NCI-H1694 (cell line): Measurements from ENCODE around the gene DNAI2.

ENCODE experiments used
- DNase-seq: peaks from one replicate; lab custom pipeline; 2025; lab: John Stamatoyannopoulos, UW

The DNAI2 gene

GRCh38 chr17:74305865-74306654, 32.0 kb downstream of the DNAI2 start:
- peak; percentile 39 for DNase-seq

GRCh38 chr17:74307984-74308773, 34.1 kb downstream of the DNAI2 start:
- no peak for DNase-seq

GRCh38 chr17:74309902-74310301, 35.9 kb downstream of the DNAI2 start:
- DNase-seq = no peak

- no peak for DNase-seq
Measured at GRCh38 chr17:74314877-74315276, 40.8 kb downstream of the DNAI2 start.

- no peak for DNase-seq
Measured at GRCh38 chr17:74316220-74316619, 42.2 kb downstream of the DNAI2 start.

- DNase-seq = no peak
Measured at GRCh38 chr17:74317071-74317470, 43.0 kb downstream of the DNAI2 start.

GRCh38 chr17:74318391-74318790, 44.4 kb downstream of the DNAI2 start:
- DNase-seq = no peak

GRCh38 chr17:74324521-74324920, 50.5 kb downstream of the DNAI2 start:
- no peak for DNase-seq

- no peak for DNase-seq
Measured at GRCh38 chr17:74325376-74325742, 51.3 kb downstream of the DNAI2 start.

GRCh38 chr17:74325743-74326379, 51.8 kb downstream of the DNAI2 start, which contains the start of gene KIF19:
TSS of gene KIF19 (plus strand) at chr17:74326226. CDS start at chr17:74326350, 124 bp downstream.
- DNase-seq = no peak

GRCh38 chr17:74326506-74326905, 52.5 kb downstream of the DNAI2 start:
- no peak for DNase-seq

GRCh38 chr17:74328487-74328886, 54.5 kb downstream of the DNAI2 start:
- DNase-seq = no peak

GRCh38 chr17:74329378-74329777, 55.3 kb downstream of the DNAI2 start:
- no peak for DNase-seq

- no peak for DNase-seq
Measured at GRCh38 chr17:74330446-74330845, 56.4 kb downstream of the DNAI2 start.

- no peak for DNase-seq
Measured at GRCh38 chr17:74332017-74332650, 58.1 kb downstream of the DNAI2 start.

- DNase-seq = peak; percentile 86
Measured at GRCh38 chr17:74332763-74333283, 58.8 kb downstream of the DNAI2 start.

GRCh38 chr17:74334393-74335039, 60.5 kb downstream of the DNAI2 start:
- DNase-seq = no peak

GRCh38 chr17:74335529-74336062, 61.6 kb downstream of the DNAI2 start:
- no peak for DNase-seq

- no peak for DNase-seq
Measured at GRCh38 chr17:74336307-74336706, 62.3 kb downstream of the DNAI2 start.

- DNase-seq = peak; percentile 76
Measured at GRCh38 chr17:74337834-74338500, 63.9 kb downstream of the DNAI2 start.
